ENCODE data around the gene CCDC106.

Gene CCDC106

GRCh38 chr19:55693336-55693974, 45.4 kb downstream of the CCDC106 start:
- no peak overlapping the region for H3K9ac ChIP-seq
- TF ChIP-seq CTCF (conservative IDR thresholded peaks at IDR 0.05; ENCODE audit: low read depth, low read length), result no peak
- H3K4me1 ChIP-seq (ENCODE audit: low read depth, poor library complexity, severe bottlenecking), result no peaks in the 10 kb centered on the region
- H3K36me3 ChIP-seq (ENCODE audit: insufficient read depth), result no peaks in the 10 kb centered on the region; the same call in 1 of the 2 replicates
- H3K27me3 ChIP-seq (ENCODE audit: insufficient read depth, low read depth), result no peaks in the 10 kb centered on the region
- no peak overlapping the region for H2AFZ ChIP-seq (ENCODE audit: low read depth)
- H3K4me3 ChIP-seq (IDR thresholded peaks at IDR 0.05; ENCODE audit: insufficient read depth, low read depth, low read length), result no peak overlapping the region
- H3K4me2 ChIP-seq, result no peak overlapping the region
- no peaks in the 10 kb centered on the region for H3K79me2 ChIP-seq (ENCODE audit: insufficient read depth, low read depth)
- H3K27ac ChIP-seq, result no peak overlapping the region
- H4K20me1 ChIP-seq (ENCODE audit: insufficient read depth), result no peaks in the 10 kb centered on the region

- H3K36me3 ChIP-seq (ENCODE audit: insufficient read depth), result no peaks in the 10 kb centered on the region; the same call in 1 of the 2 replicates
- no peak overlapping the region for H3K27ac ChIP-seq
- no peak overlapping the region for H3K9ac ChIP-seq
- no peaks in the 10 kb centered on the region for H3K4me1 ChIP-seq (ENCODE audit: low read depth, poor library complexity, severe bottlenecking)
- no peaks in the 10 kb centered on the region for H4K20me1 ChIP-seq (ENCODE audit: insufficient read depth)
- no peak overlapping the region for H3K4me2 ChIP-seq
- TF ChIP-seq CTCF (conservative IDR thresholded peaks at IDR 0.05; ENCODE audit: low read depth, low read length), result no peak
- H3K27me3 ChIP-seq (ENCODE audit: insufficient read depth, low read depth), result no peaks in the 10 kb centered on the region
- no peaks in the 10 kb centered on the region for H3K79me2 ChIP-seq (ENCODE audit: insufficient read depth, low read depth)
- no peak overlapping the region for H3K4me3 ChIP-seq (IDR thresholded peaks at IDR 0.05; ENCODE audit: insufficient read depth, low read depth, low read length)
- no peak overlapping the region for H2AFZ ChIP-seq (ENCODE audit: low read depth)
Measured at GRCh38 chr19:55694241-55694655, 46.2 kb downstream of the CCDC106 start.

DNA sequence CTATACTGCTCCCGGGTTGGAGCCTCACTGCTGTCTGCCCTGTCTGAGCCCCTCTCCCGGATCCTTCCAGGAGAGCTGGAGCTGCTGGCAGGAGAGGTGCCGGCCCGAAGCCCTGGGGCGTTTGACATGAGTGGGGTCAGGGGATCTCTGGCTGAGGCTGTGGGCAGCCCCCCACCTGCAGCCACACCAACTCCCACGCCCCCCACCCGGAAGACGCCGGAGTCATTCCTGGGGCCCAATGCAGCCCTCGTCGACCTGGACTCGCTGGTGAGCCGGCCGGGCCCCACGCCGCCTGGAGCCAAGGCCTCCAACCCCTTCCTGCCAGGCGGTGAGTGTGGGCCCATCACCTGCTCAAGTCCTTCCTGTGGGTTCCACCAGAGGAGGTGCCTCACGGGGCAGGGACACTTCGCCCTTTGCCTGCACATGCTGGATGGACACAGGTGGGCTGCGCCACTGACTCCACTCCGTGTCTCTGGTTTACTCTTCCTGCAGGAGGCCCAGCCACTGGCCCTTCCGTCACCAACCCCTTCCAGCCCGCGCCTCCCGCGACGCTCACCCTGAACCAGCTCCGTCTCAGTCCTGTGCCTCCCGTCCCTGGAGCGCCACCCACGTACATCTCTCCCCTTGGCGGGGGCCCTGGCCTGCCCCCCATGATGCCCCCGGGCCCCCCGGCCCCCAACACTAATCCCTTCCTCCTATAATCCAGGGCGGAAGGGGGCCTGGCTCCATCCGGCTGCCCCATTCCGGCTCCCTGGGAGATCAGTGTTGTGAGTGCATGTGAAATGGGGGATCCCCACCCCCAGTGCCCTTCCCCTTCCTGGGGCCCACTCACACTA, 46.9 kb downstream of the CCDC106 start:
- H4K20me1 ChIP-seq (ENCODE audit: insufficient read depth), result no peaks in the 10 kb centered on the region
- no peak overlapping the region for H3K4me2 ChIP-seq
- H3K9ac ChIP-seq, result no peak overlapping the region
- H3K4me3 ChIP-seq (IDR thresholded peaks at IDR 0.05; ENCODE audit: insufficient read depth, low read depth, low read length), result no peak overlapping the region
- TF ChIP-seq CTCF (conservative IDR thresholded peaks at IDR 0.05; ENCODE audit: low read depth, low read length), result no peak
- no peak overlapping the region for H2AFZ ChIP-seq (ENCODE audit: low read depth)
- no peaks in the 10 kb centered on the region for H3K27me3 ChIP-seq (ENCODE audit: insufficient read depth, low read depth)
- no peak overlapping the region for H3K27ac ChIP-seq
- H3K36me3 ChIP-seq (ENCODE audit: insufficient read depth), result no peaks in the 10 kb centered on the region
- no peaks in the 10 kb centered on the region for H3K4me1 ChIP-seq (ENCODE audit: low read depth, poor library complexity, severe bottlenecking)
- H3K79me2 ChIP-seq (ENCODE audit: insufficient read depth, low read depth), result no peaks in the 10 kb centered on the region

DNA sequence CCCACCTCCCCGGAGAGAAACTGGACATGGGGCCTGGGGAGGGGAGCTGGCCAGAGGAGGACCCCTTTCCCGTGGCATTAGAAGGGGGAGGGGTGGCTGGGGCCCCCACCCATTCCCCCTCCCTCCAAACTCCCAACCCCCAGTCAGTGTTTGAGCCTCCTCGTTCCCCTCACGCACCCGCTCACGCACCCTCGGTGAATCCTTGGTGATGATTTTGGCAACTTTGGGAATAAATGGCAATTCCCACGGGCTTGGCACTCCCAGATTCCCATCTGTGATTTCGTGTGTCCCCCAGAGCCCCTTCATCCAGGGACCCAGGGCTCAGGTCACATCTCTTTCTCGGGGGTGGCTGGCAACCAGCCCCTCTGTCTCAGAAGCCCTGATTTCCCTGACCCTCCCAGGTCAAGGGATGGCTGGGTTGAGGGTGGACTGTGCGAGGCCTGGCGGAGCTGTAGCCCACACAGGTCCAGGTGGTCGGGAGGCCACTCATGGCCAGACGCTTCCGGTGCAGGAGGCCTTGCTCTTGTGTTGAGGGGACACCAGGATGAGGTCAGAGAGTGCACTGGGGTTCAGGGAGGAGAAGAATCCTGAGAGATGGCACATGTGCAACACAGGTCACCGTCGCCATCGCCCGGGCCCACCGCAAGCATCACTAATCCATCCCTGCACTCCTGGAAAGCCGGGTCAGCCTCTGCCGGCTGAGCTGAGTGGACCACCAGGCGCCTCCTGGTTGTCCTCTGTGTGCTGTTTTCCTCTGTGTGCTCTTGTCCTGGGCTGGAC, 47.7 kb downstream of the CCDC106 start:
- no peak overlapping the region for H3K4me2 ChIP-seq
- TF ChIP-seq CTCF (conservative IDR thresholded peaks at IDR 0.05; ENCODE audit: low read depth, low read length), result no peak
- H3K79me2 ChIP-seq (ENCODE audit: insufficient read depth, low read depth), result no peaks in the 10 kb centered on the region
- H2AFZ ChIP-seq (ENCODE audit: low read depth), result no peak overlapping the region
- H3K9ac ChIP-seq, result no peak overlapping the region
- no peak overlapping the region for H3K27ac ChIP-seq
- H3K36me3 ChIP-seq (ENCODE audit: insufficient read depth), result no peaks in the 10 kb centered on the region
- H3K4me1 ChIP-seq (ENCODE audit: low read depth, poor library complexity, severe bottlenecking), result no peaks in the 10 kb centered on the region
- no peak overlapping the region for H3K4me3 ChIP-seq (IDR thresholded peaks at IDR 0.05; ENCODE audit: insufficient read depth, low read depth, low read length)
- no peaks in the 10 kb centered on the region for H3K27me3 ChIP-seq (ENCODE audit: insufficient read depth, low read depth)
- H4K20me1 ChIP-seq (ENCODE audit: insufficient read depth), result no peaks in the 10 kb centered on the region

Measured in KMS-11 (cell line).